ENCODE data around the gene ENOX1. TPM values are rescaled to one million over a fixed set of nuclear protein-coding genes. Genes with fewer than 3 reads are reported as not detected.
A peak's percentile ranks its signal among the peaks of the same experiment; 100 is the strongest.

The ENOX1 gene
- total and polyA plus RNA-seq, 2 donors = 4.0 to 5.7 TPM

DNA sequence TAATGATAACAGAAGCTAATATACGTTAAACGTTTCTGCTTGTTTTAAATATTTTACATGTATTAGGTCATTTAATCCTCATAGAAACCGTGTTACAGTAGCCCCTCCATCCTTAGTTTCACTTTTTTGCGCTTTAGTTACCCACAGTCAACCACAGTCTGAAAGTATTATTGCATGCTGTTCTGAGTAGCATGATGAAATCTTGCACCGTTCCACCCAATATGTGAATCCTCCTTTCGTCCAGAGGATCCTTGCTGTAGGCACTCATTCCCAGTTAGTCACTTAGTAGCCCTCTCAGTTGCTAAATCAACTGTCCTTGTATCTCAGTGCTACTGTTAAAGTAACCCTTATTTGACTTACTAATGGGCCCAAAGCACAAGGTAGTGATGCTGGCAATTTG, 257.8 kb downstream of the ENOX1 start:
- no peak overlapping the region for H3K27ac ChIP-seq (ENCODE audit: low read depth in 1 of 2, low read length in 1 of 2)
- WGBS = 97% methylated on average over 6 of the region's 6 CpGs

DNA sequence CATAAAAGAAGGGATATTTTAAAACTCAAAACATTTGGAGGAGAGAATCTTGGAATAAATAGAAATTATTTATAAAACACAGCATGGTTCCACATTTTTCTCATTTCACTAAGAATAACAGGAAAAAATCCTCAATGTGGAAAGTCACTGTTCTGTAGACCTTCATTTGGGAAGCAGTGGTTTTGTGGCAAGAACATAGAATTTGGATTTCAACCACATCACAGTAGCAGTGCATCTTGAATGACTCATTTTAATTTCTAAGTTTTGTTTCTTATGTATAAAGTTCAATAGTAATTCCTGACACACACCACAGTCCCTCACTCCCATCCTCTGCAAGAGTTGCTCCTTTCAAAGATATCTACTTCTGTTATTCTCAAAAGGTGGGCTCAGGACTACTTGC, 264.0 kb downstream of the ENOX1 start:
- H3K4me3 ChIP-seq (ENCODE audit: low read length in 2 of 2) = no peak overlapping the region
- H3K27ac ChIP-seq (ENCODE audit: low read depth in 1 of 2, low read length in 1 of 2) = no peak overlapping the region
- no peaks in the 10 kb centered on the region for H3K4me1 ChIP-seq (ENCODE audit: control insufficient read depth in 2 of 2, insufficient read depth in 2 of 2, low read length in 2 of 2)
- no peaks in the 10 kb centered on the region for H3K9me3 ChIP-seq (ENCODE audit: control insufficient read depth in 2 of 2, insufficient read depth in 1 of 2, low read length in 1 of 2)
- H3K36me3 ChIP-seq (ENCODE audit: control insufficient read depth in 2 of 2, insufficient read depth in 2 of 2, low read length in 1 of 2) = no peaks in the 10 kb centered on the region
- DNase-seq (ENCODE audit: low read depth in 6 of 9, low spot score in 9 of 9) = no peak
- H3K27me3 ChIP-seq (ENCODE audit: control insufficient read depth in 2 of 2, insufficient read depth in 1 of 2, low read length in 1 of 2) = no peaks in the 10 kb centered on the region

More for the DNA sequence above, 257.8 kb downstream of the ENOX1 start:
- H3K4me3 ChIP-seq (ENCODE audit: low read length in 2 of 2) = no peak overlapping the region
- no peaks in the 10 kb centered on the region for H3K4me1 ChIP-seq (ENCODE audit: control insufficient read depth in 2 of 2, insufficient read depth in 2 of 2, low read length in 2 of 2)
- no peaks in the 10 kb centered on the region for H3K36me3 ChIP-seq (ENCODE audit: control insufficient read depth in 2 of 2, insufficient read depth in 2 of 2, low read length in 1 of 2)
- H3K27me3 ChIP-seq (ENCODE audit: control insufficient read depth in 2 of 2, insufficient read depth in 1 of 2, low read length in 1 of 2) = no peaks in the 10 kb centered on the region
- no peak for DNase-seq (ENCODE audit: low read depth in 6 of 9, low spot score in 9 of 9)
- H3K9me3 ChIP-seq (ENCODE audit: control insufficient read depth in 2 of 2, insufficient read depth in 1 of 2, low read length in 1 of 2) = no peaks in the 10 kb centered on the region

GRCh38 chr13:43520351-43520750, 266.4 kb downstream of the ENOX1 start:
- Histone ChIP-seq H3K4me1 (ENCODE audit: control insufficient read depth in 2 of 2, insufficient read depth in 2 of 2, low read length in 2 of 2) (no peaks in the 10 kb centered on the region), H3K27me3 (ENCODE audit: control insufficient read depth in 2 of 2, insufficient read depth in 1 of 2, low read length in 1 of 2) (no peaks in the 10 kb centered on the region), H3K36me3 (ENCODE audit: control insufficient read depth in 2 of 2, insufficient read depth in 2 of 2, low read length in 1 of 2) (no peaks in the 10 kb centered on the region), H3K4me3 (ENCODE audit: low read length in 2 of 2) (no peak overlapping the region), H3K9me3 (ENCODE audit: control insufficient read depth in 2 of 2, insufficient read depth in 1 of 2, low read length in 1 of 2) (no peaks in the 10 kb centered on the region), H3K27ac (ENCODE audit: low read depth in 1 of 2, low read length in 1 of 2) (no peak overlapping the region)
- WGBS = 88% methylated on average over 5 of the region's 5 CpGs
- no peak for DNase-seq (ENCODE audit: low read depth in 6 of 9, low spot score in 9 of 9)

- no peaks in the 10 kb centered on the region for H3K27me3 ChIP-seq (ENCODE audit: control insufficient read depth in 2 of 2, insufficient read depth in 1 of 2, low read length in 1 of 2)
- no peak overlapping the region for H3K27ac ChIP-seq (ENCODE audit: low read depth in 1 of 2, low read length in 1 of 2)
- no peaks in the 10 kb centered on the region for H3K4me1 ChIP-seq (ENCODE audit: control insufficient read depth in 2 of 2, insufficient read depth in 2 of 2, low read length in 2 of 2)
- H3K9me3 ChIP-seq (ENCODE audit: control insufficient read depth in 2 of 2, insufficient read depth in 1 of 2, low read length in 1 of 2) = no peaks in the 10 kb centered on the region
- no peak for DNase-seq (ENCODE audit: low read depth in 6 of 9, low spot score in 9 of 9)
- no peaks in the 10 kb centered on the region for H3K36me3 ChIP-seq (ENCODE audit: control insufficient read depth in 2 of 2, insufficient read depth in 2 of 2, low read length in 1 of 2)
- H3K4me3 ChIP-seq (ENCODE audit: low read length in 2 of 2) = no peak overlapping the region
Measured at GRCh38 chr13:43518833-43519232, 267.9 kb downstream of the ENOX1 start.

GRCh38 chr13:43516401-43516833, 270.4 kb downstream of the ENOX1 start:
- H3K4me3 ChIP-seq (ENCODE audit: low read length in 2 of 2) = no peak overlapping the region
- no peaks in the 10 kb centered on the region for H3K9me3 ChIP-seq (ENCODE audit: control insufficient read depth in 2 of 2, insufficient read depth in 1 of 2, low read length in 1 of 2)
- H3K27ac ChIP-seq (ENCODE audit: low read depth in 1 of 2, low read length in 1 of 2) = no peak overlapping the region
- no peaks in the 10 kb centered on the region for H3K36me3 ChIP-seq (ENCODE audit: control insufficient read depth in 2 of 2, insufficient read depth in 2 of 2, low read length in 1 of 2)
- WGBS = 95% methylated on average over 2 of the region's 2 CpGs
- DNase-seq (ENCODE audit: low read depth in 6 of 9, low spot score in 9 of 9) = peak in 3 of 9 donors; percentile 2 to 9 (median 5)
- no peaks in the 10 kb centered on the region for H3K4me1 ChIP-seq (ENCODE audit: control insufficient read depth in 2 of 2, insufficient read depth in 2 of 2, low read length in 2 of 2)
- H3K27me3 ChIP-seq (ENCODE audit: control insufficient read depth in 2 of 2, insufficient read depth in 1 of 2, low read length in 1 of 2) = no peaks in the 10 kb centered on the region

DNA sequence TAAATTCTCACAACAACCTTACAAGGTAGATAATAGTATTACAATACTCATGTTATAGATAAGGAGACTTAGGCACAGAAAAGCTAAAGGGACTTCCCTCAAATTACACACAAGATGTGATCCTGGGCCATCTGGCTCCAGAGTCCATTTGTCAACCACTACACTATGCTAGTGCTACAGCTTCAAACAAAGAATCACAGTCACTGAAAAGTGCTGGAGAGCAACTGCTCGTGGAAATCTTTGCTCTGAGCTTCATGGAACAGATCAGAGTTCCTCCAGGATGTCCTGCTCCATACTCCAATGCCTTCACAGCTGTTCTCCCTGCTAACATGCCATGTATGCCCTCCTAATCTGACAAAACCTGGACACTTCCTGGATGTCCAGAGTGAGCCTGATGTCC, 271.2 kb downstream of the ENOX1 start:
- no peaks in the 10 kb centered on the region for H3K36me3 ChIP-seq (ENCODE audit: control insufficient read depth in 2 of 2, insufficient read depth in 2 of 2, low read length in 1 of 2)
- H3K4me1 ChIP-seq (ENCODE audit: control insufficient read depth in 2 of 2, insufficient read depth in 2 of 2, low read length in 2 of 2) = no peaks in the 10 kb centered on the region
- H3K27me3 ChIP-seq (ENCODE audit: control insufficient read depth in 2 of 2, insufficient read depth in 1 of 2, low read length in 1 of 2) = no peaks in the 10 kb centered on the region
- WGBS = 84% methylated on average over 1 of the region's 1 CpG
- H3K4me3 ChIP-seq (ENCODE audit: low read length in 2 of 2) = no peak overlapping the region
- H3K9me3 ChIP-seq (ENCODE audit: control insufficient read depth in 2 of 2, insufficient read depth in 1 of 2, low read length in 1 of 2) = no peaks in the 10 kb centered on the region
- H3K27ac ChIP-seq (ENCODE audit: low read depth in 1 of 2, low read length in 1 of 2) = peak overlapping the region in 1 of 2 donors; percentile 36
- DNase-seq (ENCODE audit: low read depth in 6 of 9, low spot score in 9 of 9) = no peak

GRCh38 chr13:43514311-43514710, 272.5 kb downstream of the ENOX1 start:
- 97% methylated on average over 1 of the region's 1 CpG for WGBS
- Histone ChIP-seq H3K4me1 (ENCODE audit: control insufficient read depth in 2 of 2, insufficient read depth in 2 of 2, low read length in 2 of 2) (no peaks in the 10 kb centered on the region), H3K27me3 (ENCODE audit: control insufficient read depth in 2 of 2, insufficient read depth in 1 of 2, low read length in 1 of 2) (no peaks in the 10 kb centered on the region), H3K9me3 (ENCODE audit: control insufficient read depth in 2 of 2, insufficient read depth in 1 of 2, low read length in 1 of 2) (no peaks in the 10 kb centered on the region), H3K36me3 (ENCODE audit: control insufficient read depth in 2 of 2, insufficient read depth in 2 of 2, low read length in 1 of 2) (no peaks in the 10 kb centered on the region), H3K27ac (ENCODE audit: low read depth in 1 of 2, low read length in 1 of 2) (no peak overlapping the region), H3K4me3 (ENCODE audit: low read length in 2 of 2) (no peak overlapping the region)
- DNase-seq (ENCODE audit: low read depth in 6 of 9, low spot score in 9 of 9) = no peak

DNA sequence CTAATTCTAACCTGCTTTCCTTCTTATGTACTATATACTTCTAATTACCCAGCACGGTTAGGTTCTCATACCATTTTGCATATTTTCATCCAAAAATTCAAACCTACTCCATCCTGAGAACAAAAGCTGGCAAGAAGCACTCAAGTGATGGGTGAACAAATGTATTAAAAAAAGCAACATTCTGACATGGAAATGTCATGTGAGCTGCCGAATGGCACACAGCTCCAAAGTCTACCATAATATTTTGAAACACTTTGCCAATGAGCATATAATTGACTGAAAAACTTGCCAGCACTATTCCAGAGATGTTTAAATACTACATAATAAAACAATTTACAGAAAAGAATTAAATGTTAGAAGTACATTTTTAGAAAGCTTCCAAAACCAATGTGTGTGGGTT, 274.6 kb downstream of the ENOX1 start:
- Histone ChIP-seq H3K4me1 (ENCODE audit: control insufficient read depth in 2 of 2, insufficient read depth in 2 of 2, low read length in 2 of 2) (no peaks in the 10 kb centered on the region), H3K36me3 (ENCODE audit: control insufficient read depth in 2 of 2, insufficient read depth in 2 of 2, low read length in 1 of 2) (no peaks in the 10 kb centered on the region), H3K27ac (ENCODE audit: low read depth in 1 of 2, low read length in 1 of 2) (no peak overlapping the region), H3K4me3 (ENCODE audit: low read length in 2 of 2) (no peak overlapping the region), H3K27me3 (ENCODE audit: control insufficient read depth in 2 of 2, insufficient read depth in 1 of 2, low read length in 1 of 2) (no peaks in the 10 kb centered on the region), H3K9me3 (ENCODE audit: control insufficient read depth in 2 of 2, insufficient read depth in 1 of 2, low read length in 1 of 2) (no peaks in the 10 kb centered on the region)
- no peak for DNase-seq (ENCODE audit: low read depth in 6 of 9, low spot score in 9 of 9)
- WGBS = 97% methylated on average over 2 of the region's 2 CpGs

- Histone ChIP-seq H3K36me3 (ENCODE audit: control insufficient read depth in 2 of 2, insufficient read depth in 2 of 2, low read length in 1 of 2) (no peaks in the 10 kb centered on the region), H3K27ac (ENCODE audit: low read depth in 1 of 2, low read length in 1 of 2) (no peak overlapping the region), H3K4me1 (ENCODE audit: control insufficient read depth in 2 of 2, insufficient read depth in 2 of 2, low read length in 2 of 2) (no peaks in the 10 kb centered on the region), H3K27me3 (ENCODE audit: control insufficient read depth in 2 of 2, insufficient read depth in 1 of 2, low read length in 1 of 2) (no peaks in the 10 kb centered on the region), H3K9me3 (ENCODE audit: control insufficient read depth in 2 of 2, insufficient read depth in 1 of 2, low read length in 1 of 2) (no peaks in the 10 kb centered on the region), H3K4me3 (ENCODE audit: low read length in 2 of 2) (no peak overlapping the region)
- no peak for DNase-seq (ENCODE audit: low read depth in 6 of 9, low spot score in 9 of 9)
- 96% methylated on average over 6 of the region's 6 CpGs for WGBS
Measured at GRCh38 chr13:43510956-43511901, 275.5 kb downstream of the ENOX1 start.
